NCI-H226 (cell line): Measurements from ENCODE around the gene INAFM2.

Source experiments
- DNase-seq: peaks from one replicate; pipeline ENCODE4 v3.0.0-alpha.2; 2015

Gene INAFM2

DNA sequence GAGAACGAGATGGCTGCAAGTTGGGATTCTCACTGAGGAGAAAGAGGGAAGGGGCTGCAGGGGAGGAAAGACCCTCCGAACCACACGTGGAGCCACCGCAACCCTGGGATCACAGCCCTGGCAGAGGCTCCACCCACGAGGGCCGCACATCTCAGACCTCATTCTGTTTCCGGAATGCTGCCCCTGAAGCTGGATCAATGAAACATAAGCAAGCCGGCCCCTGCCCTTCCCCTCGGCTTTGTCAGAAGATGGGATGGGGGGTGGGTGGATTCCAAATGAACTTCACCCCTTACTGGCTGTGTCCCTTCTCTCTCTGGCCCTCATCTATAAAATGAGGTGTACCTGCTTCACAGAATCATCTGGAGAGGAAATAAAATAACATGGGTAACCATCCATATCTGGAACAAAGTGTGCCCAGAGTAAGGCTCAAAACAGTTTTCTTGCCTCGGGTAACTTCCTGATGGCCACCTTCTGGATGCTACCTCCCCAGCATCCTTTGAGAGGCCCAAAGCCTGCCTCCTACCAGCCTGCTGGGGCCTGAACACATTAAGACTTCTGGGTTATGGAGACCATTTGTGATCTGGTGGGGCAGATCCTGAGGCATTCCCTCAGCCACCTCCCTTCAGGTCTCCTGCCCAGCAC lies 21.9 kb downstream of the INAFM2 start:
- no peak for DNase-seq

DNA sequence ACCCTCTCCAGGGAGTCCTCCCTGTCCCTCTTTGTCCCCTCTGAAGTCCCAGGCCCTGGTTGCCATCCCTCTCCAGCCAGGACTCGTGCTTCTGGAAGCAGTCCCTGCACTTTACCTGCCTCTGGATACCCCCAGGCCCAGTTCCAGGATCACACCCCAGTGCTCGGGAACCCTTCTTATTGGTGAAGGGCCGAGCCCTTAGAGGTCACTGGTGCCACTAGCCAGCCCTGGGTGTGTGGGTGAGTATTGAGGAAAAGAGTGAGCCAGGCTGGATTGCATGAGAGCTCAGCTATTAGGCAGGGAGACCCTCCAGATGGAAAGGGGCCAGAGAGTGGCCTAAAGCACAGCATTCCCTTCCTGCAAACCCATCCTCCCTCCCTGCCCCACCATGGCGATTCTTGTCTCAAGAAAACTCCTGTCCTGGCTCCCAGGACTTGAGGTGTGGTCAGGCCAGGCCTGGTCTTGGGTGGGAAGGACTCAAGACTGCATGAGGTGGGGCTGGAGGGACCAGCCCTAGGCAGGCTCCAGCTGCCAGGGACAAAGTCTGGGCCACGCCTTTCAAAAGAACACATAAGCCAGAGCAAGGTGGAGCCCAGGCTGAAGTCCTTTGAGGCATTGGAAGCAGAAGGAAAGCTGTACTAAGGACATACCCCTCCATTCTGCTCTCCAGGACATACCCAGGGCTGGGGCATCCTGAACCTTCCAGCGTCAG lies 22.5 kb downstream of the INAFM2 start:
- no peak for DNase-seq

DNA sequence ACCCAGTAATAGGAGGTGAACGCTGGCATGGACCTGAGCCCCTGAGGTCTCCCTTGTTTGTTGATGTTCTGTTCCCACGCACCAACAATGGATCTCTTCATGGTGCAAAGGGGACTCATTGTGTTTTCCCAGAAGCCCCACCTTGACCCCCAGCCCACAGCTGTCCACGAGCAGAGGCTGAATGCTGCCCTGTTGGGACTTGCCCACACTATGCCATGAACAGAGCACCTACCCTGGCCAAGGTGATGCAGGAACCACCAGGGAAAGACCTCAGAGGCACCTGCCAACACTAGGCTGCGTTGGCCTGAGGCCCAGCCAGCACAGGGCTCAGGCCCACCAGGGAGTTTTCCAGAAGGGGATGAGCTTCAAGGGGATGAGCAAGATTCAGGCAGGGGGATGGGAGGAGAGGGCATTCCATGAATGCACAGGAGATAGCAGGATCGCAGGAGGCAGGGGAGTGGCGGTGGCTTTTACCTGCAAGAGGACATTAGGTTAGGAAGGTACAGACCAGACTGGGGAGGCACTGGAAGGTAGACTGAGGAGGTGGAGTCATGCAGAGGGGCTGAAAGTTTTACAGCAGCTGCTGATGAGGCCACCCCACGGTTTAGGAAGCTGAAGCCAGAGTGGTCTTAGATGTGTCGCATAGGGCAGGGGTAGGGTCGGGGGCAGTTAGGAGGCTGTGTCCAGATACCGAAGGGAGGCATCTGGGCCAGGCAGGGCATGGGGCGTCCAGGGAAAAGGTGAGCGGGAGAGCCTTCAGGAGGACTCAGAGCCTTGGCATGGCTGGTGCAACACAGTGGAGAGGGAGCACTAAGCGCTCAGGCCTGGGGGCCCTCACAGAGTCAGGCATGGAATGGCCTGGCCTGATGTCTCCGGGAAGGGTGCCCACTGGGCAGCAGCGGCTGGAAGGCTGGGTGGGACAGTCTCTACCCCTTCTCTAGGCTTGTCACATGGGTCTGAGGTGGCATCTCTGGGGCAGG lies 23.4 kb downstream of the INAFM2 start:
- no peak for DNase-seq

DNA sequence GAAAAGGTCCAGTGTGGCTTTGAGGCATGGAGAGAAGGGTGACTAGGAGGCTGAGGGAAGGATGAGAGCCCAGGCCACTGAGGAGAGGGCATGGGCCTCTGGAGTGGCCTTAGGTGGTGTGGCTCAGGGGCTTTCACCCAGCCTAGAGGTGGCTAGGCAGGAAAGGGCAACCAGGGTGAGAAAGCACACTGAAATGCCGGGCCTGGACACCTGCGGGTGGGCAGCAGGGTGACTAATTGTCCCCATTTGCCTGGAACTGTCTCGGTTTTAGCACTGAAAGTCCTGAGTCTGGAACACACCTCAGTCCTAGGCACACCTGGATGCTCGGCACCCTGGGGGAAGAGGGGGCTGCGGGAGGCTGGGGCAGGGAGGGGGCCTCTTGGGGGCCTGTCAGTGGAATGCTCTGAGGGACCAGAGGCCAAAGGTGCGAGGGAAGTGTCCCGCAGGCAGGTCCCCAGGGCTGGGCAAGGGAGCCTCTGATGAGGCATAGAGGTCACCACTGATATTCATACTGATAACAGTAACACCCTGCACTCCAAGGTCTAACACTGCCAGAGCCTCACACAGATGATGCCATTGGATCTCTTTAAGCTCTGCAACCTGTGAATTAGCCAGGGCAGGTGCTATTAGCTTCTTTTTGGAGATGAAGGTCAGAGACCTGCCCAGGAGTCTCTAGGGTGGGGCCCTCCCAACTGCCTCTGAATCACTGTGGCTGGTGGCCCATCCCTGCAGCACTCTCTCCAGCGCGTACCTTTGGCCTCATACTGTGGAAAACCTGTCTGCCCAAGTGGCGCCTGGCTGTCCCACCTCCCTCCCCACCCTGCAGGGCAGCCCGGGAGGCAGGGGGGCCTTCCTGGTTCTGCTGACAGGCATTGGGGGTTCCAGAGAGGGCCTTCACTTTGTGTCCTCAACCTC lies 24.3 kb downstream of the INAFM2 start:
- no peak for DNase-seq

DNA sequence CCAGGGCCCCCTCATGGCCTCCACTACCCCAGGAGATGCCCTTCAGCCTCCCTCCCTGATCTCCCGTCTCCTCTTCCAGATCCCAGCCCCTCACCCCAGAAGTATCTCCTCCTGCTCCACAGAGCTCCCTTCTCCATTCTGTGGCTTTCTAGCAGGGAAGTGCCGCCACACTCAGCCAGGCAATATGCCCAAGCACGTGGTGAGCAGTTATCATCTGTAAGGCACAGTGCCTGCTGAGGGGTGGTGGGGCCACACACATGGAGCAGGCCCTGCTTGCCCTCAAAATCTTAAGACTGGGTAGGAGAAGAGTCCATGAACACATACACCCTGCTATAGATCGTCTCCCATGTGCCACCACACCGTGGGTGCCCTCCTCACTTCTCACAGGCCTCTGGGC lies 25.0 kb downstream of the INAFM2 start:
- DNase-seq = no peak

DNA sequence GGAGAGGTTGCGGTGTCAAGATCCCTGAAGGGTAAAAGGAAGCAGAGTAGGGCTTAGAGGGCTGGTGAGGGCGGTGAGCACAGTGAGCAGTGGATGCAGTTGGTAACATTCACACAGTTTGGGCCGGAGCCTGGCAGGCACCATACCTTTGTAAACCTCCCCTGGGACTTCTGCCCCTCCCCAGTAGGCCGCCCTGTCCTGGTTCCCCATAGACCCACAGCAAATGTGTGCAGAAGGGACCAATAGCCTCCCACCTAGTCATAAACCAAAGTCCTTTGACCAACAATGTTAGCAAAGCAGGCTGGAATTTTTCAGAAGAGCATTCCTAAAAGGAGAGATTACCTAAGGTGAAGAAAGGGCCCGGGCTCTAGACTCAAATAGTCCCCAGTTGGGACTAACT lies 25.7 kb downstream of the INAFM2 start:
- DNase-seq = no peak

DNA sequence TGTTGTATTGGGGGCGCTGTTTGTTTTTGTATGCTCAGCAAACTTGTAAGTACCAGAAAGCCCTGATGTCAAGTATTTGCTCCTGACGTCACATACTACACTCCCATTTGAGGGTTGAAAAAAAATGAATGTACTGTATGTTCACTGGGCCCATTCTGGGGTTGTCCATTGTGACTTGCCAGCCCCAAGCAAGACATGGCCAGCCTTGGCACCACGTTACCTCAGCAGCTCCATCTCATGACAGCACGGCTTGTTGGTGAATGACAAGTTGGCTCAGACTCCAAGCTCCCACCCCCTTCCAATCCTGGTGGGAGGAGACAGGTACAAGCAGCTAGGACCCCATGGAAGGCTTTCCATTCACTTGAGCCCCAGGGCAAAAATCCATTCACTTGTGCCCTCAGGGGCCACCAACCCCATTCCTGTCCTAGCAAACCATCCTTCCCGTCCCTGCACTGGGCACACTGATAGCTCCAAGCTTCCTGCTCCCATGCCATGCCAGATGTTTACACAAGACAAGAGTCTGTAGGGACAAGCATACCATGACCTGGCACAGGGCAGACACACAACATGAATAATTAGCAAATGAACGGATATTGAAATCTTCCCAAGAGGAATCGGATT lies 28.9 kb downstream of the INAFM2 start:
- DNase-seq = no peak

DNA sequence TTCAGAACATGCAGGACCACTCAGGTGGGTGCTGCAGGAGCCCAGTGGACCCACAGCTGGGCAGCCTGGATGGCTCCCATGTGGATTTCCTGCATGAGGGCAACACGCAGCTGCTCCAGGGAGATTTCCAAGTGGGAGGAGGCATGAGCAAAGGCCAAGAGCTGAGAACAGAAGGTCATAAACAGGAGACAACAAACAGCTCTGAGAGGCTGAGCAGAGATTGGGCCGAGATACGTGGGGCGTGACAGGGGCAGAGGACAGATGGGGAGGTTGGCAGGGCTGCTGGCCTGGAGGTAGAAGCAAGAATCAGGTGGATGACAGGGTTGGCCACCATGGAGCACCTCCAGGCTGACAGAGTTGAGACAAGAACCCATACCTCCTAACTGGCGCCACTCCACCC lies 30.2 kb downstream of the INAFM2 start:
- no peak for DNase-seq

DNA sequence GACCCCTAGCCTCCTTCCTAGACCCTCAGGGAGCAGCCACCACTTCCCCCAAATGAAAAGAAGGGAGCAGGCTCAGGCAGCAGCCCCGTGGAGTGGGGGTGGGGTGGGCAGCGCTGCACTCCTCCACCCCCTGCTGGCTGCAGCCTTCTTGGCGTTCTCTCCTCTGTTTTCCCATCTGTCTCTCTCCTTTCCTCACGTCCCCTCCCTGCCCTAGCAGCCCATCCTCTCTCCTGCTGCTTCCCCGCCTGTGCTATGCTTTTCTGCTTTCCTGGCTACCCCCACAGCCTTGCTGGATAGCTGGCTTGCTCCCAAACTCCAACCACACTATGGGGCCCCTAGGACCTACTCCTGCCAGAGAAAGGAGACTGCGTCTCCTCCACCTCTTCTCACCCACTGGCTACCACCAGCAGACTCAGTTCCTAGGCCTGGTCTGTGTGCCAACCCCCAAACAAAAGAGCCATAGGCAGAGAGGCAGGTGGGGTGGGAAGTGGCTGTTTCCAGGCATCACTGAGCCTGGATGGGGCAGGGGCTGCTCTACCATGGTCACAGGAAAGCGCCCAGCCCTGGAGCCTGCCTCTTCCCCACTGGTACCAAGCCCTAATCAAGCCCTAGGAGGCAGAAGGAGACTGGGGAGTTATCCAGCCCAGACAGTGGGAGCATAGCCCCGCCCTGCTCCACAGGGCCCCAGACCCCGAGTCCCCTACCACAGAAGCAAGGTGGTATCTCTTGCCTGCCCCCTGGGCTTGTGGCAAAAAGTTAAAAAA lies 31.1 kb downstream of the INAFM2 start:
- no peak for DNase-seq

DNA sequence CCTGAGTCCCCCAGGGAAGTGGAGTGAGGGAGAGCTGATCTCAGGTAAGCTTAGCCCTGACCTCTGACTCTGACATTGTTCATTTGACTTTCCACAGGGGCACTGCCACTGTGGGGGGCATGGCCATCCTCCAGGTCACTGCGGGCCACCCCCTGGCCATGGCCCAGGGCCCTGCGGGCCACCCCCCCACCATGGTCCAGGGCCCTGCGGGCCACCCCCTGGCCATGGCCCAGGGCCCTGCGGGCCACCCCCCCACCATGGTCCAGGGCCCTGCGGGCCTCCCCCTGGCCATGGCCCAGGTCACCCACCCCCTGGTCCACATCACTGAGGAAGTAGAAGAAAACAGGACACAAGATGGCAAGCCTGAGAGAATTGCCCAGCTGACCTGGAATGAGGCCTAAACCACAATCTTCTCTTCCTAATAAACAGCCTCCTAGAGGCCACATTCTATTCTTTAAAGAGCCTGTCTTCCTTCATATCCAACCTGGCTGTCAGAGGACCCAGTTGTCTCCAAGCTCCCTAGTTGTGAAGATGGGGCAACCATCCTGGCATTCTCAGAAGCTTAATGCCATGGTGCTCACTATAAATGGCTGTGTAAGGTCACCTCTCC lies 32.6 kb downstream of the INAFM2 start:
- DNase-seq = no peak

DNA sequence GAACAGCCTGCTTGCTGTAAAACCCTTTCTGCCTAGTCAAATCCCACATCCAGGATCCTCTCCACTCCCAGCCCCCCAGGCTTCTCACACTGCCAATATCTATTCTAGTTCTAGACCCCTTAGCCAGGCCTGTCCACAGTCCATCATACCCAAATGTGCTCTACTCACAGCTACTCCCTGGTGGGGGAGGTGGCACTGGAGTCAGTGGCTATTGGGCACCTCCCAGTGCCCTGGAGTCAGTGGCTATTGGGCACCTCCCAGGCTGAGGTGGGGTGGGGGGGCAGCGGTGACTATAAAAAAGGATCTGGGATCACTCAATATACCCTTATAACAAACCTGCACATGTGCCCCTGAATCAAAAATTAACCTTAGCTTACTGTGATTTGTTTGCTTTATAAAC lies 33.8 kb downstream of the INAFM2 start:
- no peak for DNase-seq

DNA sequence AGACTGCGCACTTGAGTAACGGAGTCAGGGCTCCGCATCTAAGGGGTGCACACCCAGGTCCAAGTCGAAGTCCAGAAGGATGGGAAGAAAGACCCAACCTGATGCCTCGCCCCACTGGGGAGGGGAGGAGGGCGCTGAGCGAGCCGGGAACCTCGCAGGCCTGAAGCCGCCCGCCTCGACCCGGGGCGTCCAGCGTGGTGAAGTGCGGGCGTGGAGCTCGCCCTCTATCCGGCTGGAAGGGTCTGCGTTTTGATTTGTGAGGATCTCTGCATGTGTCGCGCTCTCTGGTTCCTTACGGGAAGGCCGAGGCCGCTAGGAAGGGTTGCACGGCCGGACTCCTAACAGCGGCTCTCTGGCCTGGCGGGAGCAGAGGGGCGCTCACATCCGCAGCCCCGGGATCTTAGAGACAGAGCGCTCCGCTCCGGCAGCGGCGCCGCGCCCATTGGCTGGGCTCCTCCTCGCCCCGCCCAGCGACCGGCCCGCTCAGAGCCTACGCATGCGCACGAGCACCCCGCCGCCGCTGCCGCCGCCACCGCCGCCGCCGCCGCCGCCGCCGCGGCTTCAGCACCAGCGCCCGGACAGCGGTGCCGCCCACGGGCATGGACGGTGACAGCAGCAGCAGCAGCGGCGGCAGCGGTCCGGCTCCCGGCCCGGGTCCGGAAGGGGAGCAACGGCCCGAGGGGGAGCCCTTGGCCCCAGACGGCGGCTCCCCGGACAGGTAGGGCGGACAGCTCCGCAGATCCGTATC lies 34.4 kb downstream of the INAFM2 start, which contains the start of gene DISP2:
Gene DISP2, plus strand, starts transcription at position 497 of the 748 bp plus-strand sequence. Its CDS starts 103 bp downstream, at position 600.
- DNase-seq = no peak

DNA sequence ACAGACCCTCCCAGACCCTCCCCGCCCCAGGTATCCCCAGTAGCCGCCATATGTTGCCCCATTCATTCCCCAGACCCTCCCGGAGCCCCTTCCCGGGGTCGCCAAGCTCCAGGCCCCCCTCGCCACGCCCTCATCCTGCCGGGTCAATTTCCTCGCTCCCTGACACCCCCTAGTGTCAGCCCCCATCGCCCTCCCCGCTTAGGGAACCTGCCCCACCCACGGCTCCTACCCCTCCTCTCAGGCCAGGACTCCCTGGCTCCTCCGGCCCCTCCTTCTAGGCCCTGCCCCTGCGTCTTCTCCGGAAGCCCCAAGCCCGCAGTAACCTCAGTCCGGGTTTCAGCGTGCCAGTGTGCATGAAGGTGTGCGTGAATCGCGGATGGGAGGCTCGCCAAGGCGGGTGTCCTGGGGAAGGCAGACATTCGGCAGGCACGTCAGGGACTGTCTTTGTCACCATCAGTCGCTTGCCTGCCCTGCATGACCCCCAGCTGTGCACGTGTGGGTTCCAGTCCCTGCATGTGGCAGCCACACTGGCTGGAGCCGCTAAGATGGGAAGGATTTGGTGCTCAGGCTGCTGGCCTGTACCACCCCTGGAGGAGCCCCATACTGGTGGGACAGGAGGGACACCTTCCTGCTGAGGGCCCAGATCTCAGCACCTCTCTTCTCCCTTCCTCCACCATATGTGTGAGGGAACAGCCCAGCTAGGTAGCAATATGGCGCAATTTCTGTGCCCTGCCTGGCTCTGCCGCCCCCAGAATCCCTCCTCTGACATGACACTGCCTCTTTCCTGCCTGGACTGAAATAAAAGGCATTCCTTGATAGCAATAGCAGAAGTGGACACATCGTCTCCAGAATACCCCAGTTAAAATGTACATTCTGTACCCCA lies 35.2 kb downstream of the INAFM2 start:
- no peak for DNase-seq

DNA sequence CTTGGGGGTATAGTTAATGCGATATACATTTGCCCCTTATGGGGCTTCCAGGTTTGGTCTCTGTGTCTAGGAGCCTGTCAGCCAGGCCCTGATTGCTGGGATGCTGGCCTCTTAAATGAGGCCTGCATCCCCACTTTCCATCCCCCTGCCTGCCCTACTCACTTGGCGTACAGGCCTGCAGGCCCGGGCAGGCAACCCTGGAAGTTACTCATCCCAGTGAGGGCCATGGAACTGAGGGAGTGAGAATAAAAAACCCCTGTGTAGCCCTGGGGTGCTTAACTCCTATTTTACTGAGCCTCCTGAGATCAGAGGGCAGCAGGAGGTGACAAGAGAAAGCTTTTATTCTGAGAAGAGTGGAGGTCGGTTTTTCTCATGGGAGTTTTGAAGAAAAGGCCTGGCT lies 36.5 kb downstream of the INAFM2 start:
- no peak for DNase-seq

DNA sequence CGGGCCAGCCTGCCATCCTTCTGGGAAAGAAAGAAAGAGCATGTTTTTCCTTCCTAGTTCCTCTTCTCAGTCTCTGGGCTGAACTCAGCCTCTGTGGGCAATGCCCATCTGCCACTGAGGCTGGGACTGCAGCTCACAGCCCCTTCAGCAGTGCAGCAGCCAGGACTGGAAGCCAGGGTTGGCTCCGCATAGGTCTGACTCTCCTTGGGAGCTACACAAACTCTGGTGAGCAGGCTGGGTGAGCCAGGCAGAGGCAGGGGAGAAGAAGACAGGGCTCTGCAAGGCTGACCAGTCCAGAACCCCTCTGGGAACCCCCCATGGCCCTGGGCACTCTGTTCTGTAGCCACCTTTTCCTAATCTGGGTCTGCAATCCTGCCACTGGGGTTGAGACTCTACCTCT lies 38.1 kb downstream of the INAFM2 start:
- DNase-seq = no peak

DNA sequence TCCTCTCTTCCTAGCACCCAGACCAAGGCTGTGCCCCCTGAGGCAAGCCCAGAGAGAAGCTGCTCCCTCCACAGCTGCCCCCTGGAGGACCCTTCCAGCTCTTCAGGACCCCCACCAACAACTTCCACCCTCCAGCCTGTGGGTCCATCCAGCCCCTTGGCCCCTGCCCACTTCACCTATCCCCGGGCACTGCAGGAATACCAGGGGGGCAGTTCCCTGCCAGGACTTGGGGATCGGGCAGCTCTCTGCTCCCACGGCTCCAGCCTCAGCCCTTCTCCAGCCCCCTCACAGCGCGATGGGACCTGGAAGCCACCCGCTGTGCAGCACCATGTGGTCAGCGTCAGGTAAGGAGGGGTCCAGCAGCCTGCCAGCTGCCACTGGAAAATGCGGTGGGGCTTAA lies 40.1 kb downstream of the INAFM2 start:
- DNase-seq = no peak

DNA sequence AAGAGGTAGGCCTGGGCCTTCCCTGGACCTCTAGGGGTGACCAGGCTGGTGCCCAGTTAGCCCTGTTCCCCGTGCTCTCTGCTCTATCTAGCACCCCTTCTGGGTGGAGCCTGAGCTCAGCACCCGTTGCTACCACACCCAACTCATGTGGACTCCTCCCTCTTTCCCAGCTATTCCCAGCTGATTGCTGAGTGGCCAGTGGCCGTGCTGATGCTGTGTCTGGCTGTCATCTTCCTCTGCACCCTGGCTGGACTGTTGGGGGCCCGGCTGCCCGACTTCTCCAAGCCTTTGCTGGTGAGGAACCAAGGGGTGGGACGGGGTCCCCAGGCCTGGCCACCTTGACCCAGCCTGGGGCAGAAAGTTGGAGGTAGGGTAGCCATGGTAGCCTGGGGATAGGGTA lies 40.8 kb downstream of the INAFM2 start:
- no peak for DNase-seq

DNA sequence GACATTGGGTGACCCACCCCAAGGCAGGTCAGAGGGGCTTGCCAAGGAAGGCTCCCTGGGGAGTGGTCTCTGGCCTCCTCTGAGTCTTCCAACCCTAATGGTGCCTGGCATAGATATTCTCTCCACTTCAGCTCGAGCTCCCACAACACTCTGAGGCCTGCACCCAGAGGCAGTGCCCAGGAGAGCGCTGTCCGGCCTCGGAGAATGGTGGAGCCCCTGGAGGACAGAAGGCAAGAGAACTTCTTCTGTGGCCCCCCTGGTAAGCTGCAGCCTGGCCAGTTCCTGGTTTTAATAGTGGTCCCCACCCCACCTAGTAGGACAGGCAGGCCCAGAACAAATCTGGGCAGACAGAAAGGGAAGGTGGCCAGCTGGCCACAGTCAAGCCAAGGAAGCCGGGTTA lies 41.5 kb downstream of the INAFM2 start:
- no peak for DNase-seq
